Endothelial cell (in vitro differentiated cells): ENCODE measurements around the gene FLOT2. TPM values are rescaled to one million over a fixed set of nuclear protein-coding genes. Genes with fewer than 3 reads are reported as not detected.

Experiments
- DNase-seq: peaks from one replicate; pipeline ENCODE4 v3.0.0; 2021; ENCODE audit warnings: low spot score
- H3K27ac Mint-ChIP-seq: one replicate; pipeline ENCODE4 v1.8.0; 2021; ENCODE audit warnings: mixed read lengths, inconsistent platforms; ENCODE audit not compliant: unreplicated experiment
- H3K27me3 Mint-ChIP-seq: one replicate; pipeline ENCODE4 v1.8.0; 2021; ENCODE audit warnings: mild to moderate bottlenecking, moderate library complexity, mixed read lengths, inconsistent platforms; ENCODE audit not compliant: unreplicated experiment
- H3K36me3 Mint-ChIP-seq: one replicate; pipeline ENCODE4 v1.8.0; 2021; ENCODE audit warnings: mild to moderate bottlenecking, low read depth, mixed read lengths, inconsistent platforms; ENCODE audit not compliant: unreplicated experiment
- H3K4me1 Mint-ChIP-seq: one replicate; pipeline ENCODE4 v1.8.0; 2021; ENCODE audit warnings: mild to moderate bottlenecking, mixed read lengths, inconsistent platforms; ENCODE audit not compliant: unreplicated experiment
- H3K4me3 Mint-ChIP-seq: one replicate; pipeline ENCODE4 v1.8.0; 2021; ENCODE audit warnings: mild to moderate bottlenecking, mixed read lengths, inconsistent platforms; ENCODE audit not compliant: unreplicated experiment
- H3K9me3 Mint-ChIP-seq: one replicate; pipeline ENCODE4 v1.8.0; 2021; ENCODE audit warnings: mixed read lengths, inconsistent platforms; ENCODE audit not compliant: unreplicated experiment
- CTCF ChIP-seq: fragments of 200-600 bp; sonication (generic); IDR thresholded peaks from one replicate; pipeline ENCODE4 v1.5.0; 2021; ENCODE audit warnings: antibody characterized with exemption; ENCODE audit not compliant: unreplicated experiment
- total RNA-seq: library from RNA; stranded (reverse); fragmentation: NEBNext Ultra II Directional; extraction: Animal tissue kit (Norgen Biotek cat#: 25700); gene quantifications from one replicate; pipeline ENCODE4 v1.2.1, GENCODE V29; 2021; ENCODE audit not compliant: unreplicated experiment

The FLOT2 gene
- total RNA-seq, 1 donor from 2014 or later = 156 TPM

GRCh38 chr17:28891201-28891600, 6.3 kb downstream of the FLOT2 start:
- Mint-ChIP-seq H3K4me1 (peaks cover 45% of the 10 kb centered on the region), H3K4me3 (no peak overlapping the region), H3K27ac (peak overlapping the region; percentile 89), H3K9me3 (no peaks in the 10 kb centered on the region), H3K27me3 (peaks cover 5% of the 10 kb centered on the region), H3K36me3 (peaks cover 24% of the 10 kb centered on the region)
- DNase-seq = no peak
- no peak for TF ChIP-seq CTCF

DNA sequence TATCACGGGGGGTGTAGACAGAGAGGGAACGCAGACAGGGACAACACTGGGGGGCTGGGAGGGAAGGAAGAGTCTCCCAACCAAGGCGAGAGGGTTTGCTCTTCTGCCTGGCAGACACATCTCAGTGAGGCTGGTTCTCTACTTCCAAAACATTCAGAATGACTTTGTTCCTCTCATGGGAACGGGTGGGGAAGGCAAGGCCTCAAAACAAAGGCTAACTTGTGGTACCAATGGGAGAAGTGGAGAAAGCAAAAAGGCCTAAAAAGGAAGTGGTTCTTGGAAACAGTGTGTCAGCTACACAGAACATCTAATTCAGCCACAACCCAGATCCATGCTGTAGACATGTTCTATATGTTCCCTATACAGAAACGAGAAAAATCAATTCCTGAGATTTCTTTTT, 7.5 kb downstream of the FLOT2 start:
- Mint-ChIP-seq H3K36me3 (peaks cover 22% of the 10 kb centered on the region), H3K27me3 (peaks cover 3% of the 10 kb centered on the region), H3K4me3 (peak overlapping the region; percentile 59), H3K27ac (no peak overlapping the region), H3K9me3 (no peaks in the 10 kb centered on the region), H3K4me1 (peaks cover 48% of the 10 kb centered on the region)
- TF ChIP-seq CTCF = no peak
- DNase-seq = no peak

GRCh38 chr17:28888832-28889231, 8.7 kb downstream of the FLOT2 start:
- no peak for TF ChIP-seq CTCF
- Mint-ChIP-seq H3K9me3 (no peaks in the 10 kb centered on the region), H3K4me3 (no peak overlapping the region), H3K36me3 (peaks cover 25% of the 10 kb centered on the region), H3K27me3 (peaks cover 7% of the 10 kb centered on the region), H3K27ac (no peak overlapping the region), H3K4me1 (peaks cover 48% of the 10 kb centered on the region)
- DNase-seq = no peak

DNA sequence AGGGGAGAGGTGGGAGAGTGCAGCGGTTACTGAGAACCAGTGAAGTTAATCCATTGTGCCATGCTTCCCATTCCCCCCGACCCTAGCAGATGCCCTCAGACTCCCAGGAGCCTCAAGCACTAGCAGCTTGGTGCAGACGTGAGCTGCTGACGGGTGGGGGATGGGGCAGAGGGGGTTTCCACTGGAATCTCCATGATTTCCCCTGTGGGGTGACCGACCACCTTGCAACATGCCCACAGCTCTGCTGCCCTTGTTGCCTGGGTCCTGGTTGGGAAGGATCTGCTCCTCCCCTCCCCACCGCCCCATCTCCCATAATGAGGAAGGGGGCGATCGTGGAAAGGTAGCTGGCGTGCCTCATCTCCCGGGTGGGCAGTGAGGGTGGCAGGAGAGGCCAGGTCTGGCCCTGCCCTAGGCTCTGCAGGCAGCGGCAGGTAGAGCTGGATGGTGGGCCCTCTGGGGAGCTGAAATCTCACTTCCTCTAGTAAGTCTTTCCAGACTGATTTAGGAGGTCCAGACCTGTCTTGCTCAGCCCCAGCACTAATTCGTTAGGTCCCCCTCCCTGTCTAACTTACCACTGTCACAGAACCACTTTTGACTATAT, 9.6 kb downstream of the FLOT2 start:
- Mint-ChIP-seq H3K27me3 (peaks cover 7% of the 10 kb centered on the region), H3K4me1 (peaks cover 39% of the 10 kb centered on the region), H3K36me3 (peaks cover 30% of the 10 kb centered on the region), H3K4me3 (no peak overlapping the region), H3K27ac (no peak overlapping the region), H3K9me3 (no peaks in the 10 kb centered on the region)
- DNase-seq = no peak
- TF ChIP-seq CTCF = no peak

GRCh38 chr17:28885951-28886350, 11.6 kb downstream of the FLOT2 start:
- Mint-ChIP-seq H3K4me1 (peaks cover 23% of the 10 kb centered on the region), H3K27me3 (peaks cover 7% of the 10 kb centered on the region), H3K4me3 (no peak overlapping the region), H3K9me3 (no peaks in the 10 kb centered on the region), H3K27ac (no peak overlapping the region), H3K36me3 (peaks cover 41% of the 10 kb centered on the region)
- no peak for DNase-seq
- no peak for TF ChIP-seq CTCF
